Measurements from ENCODE around the gene NUMBL. TPM values are rescaled to one million over a fixed set of nuclear protein-coding genes. Genes with fewer than 3 reads are reported as not detected.

NUMBL gene
- total RNA-seq, 1 experiment from 2014 or later, result 57.7 TPM

GRCh38 chr19:40704491-40705361, 14.3 kb upstream of the NUMBL start:
- no TSS peak for BruUV-seq (replicated peaks)

GRCh38 chr19:40703029-40703755, 12.7 kb upstream of the NUMBL start:
- no peak overlapping the region for H3K4me3 ChIP-seq
- H3K9me2 ChIP-seq (ENCODE audit: insufficient read depth), result no peaks in the 10 kb centered on the region
- CTCF ChIA-PET, result no interaction called here
- no TSS peak for BruUV-seq (replicated peaks)
- H3K27ac ChIP-seq, result no peak overlapping the region
- TF ChIP-seq, protein P1, sequence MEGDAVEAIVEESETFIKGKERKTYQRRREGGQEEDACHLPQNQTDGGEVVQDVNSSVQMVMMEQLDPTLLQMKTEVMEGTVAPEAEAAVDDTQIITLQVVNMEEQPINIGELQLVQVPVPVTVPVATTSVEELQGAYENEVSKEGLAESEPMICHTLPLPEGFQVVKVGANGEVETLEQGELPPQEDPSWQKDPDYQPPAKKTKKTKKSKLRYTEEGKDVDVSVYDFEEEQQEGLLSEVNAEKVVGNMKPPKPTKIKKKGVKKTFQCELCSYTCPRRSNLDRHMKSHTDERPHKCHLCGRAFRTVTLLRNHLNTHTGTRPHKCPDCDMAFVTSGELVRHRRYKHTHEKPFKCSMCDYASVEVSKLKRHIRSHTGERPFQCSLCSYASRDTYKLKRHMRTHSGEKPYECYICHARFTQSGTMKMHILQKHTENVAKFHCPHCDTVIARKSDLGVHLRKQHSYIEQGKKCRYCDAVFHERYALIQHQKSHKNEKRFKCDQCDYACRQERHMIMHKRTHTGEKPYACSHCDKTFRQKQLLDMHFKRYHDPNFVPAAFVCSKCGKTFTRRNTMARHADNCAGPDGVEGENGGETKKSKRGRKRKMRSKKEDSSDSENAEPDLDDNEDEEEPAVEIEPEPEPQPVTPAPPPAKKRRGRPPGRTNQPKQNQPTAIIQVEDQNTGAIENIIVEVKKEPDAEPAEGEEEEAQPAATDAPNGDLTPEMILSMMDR (conservative IDR thresholded peaks at IDR 0.05), result no peak
- no peak for TF ChIP-seq EZH2 (IDR thresholded peaks at IDR 0.05; ENCODE audit: low read depth)
- no peaks in the 10 kb centered on the region for H3K36me3 ChIP-seq (ENCODE audit: low read depth)
- no peaks in the 10 kb centered on the region for H3F3A ChIP-seq (ENCODE audit: insufficient read depth, low read depth)
- H3K4me1 ChIP-seq (replicated peaks; ENCODE audit: insufficient read depth), result no peaks in the 10 kb centered on the region
- intact Hi-C loops (cut with micrococcal nuclease; ENCODE audit: unreplicated experiment), result no loop called here
- no peaks in the 10 kb centered on the region for H3K79me2 ChIP-seq (ENCODE audit: low read depth)
- POLR2A ChIA-PET (ENCODE audit: unreplicated experiment), result no interaction called here
- no peak overlapping the region for H3K4me2 ChIP-seq
- no peaks in the 10 kb centered on the region for H3K9me3 ChIP-seq (ENCODE audit: insufficient read depth, low read depth)
- H2AFZ ChIP-seq, result no peak overlapping the region
- H4K20me1 ChIP-seq (ENCODE audit: insufficient read depth), result no peaks in the 10 kb centered on the region
- no peak for DNase-seq
- no peaks in the 10 kb centered on the region for H3K27me3 ChIP-seq (ENCODE audit: insufficient read depth, low read depth)

More at GRCh38 chr19:40704491-40705361, 14.3 kb upstream of the NUMBL start:
- ChIA-PET POLR2A (ENCODE audit: unreplicated experiment) (no interaction called here), CTCF (no interaction called here)
- no peaks in the 10 kb centered on the region for H3K79me2 ChIP-seq (ENCODE audit: low read depth)
- no peaks in the 10 kb centered on the region for H3K4me1 ChIP-seq (replicated peaks; ENCODE audit: insufficient read depth)
- H4K20me1 ChIP-seq (ENCODE audit: insufficient read depth), result no peaks in the 10 kb centered on the region
- no peaks in the 10 kb centered on the region for H3K9me2 ChIP-seq (ENCODE audit: insufficient read depth)
- no peak overlapping the region for H3K4me2 ChIP-seq
- H3K9me3 ChIP-seq (ENCODE audit: insufficient read depth, low read depth), result no peaks in the 10 kb centered on the region
- H2AFZ ChIP-seq, result no peak overlapping the region
- no peak for DNase-seq
- no peaks in the 10 kb centered on the region for H3K27me3 ChIP-seq (ENCODE audit: insufficient read depth, low read depth)
- intact Hi-C loops (cut with micrococcal nuclease; ENCODE audit: unreplicated experiment), result no loop called here
- H3K4me3 ChIP-seq, result no peak overlapping the region
- no peak overlapping the region for H3K27ac ChIP-seq
- TF ChIP-seq, protein P1 (conservative IDR thresholded peaks at IDR 0.05), result no peak
- TF ChIP-seq EZH2 (IDR thresholded peaks at IDR 0.05; ENCODE audit: low read depth), result no peak
- no peaks in the 10 kb centered on the region for H3F3A ChIP-seq (ENCODE audit: insufficient read depth, low read depth)
- 0 out of 2 replicates have a peak, but pooled peaks cover 5% of the 10 kb centered on the region for H3K36me3 ChIP-seq (ENCODE audit: low read depth)

- no TSS peak for BruUV-seq (replicated peaks)
- H3K27ac ChIP-seq, result no peak overlapping the region
- H3K4me3 ChIP-seq, result no peak overlapping the region
- H3K4me1 ChIP-seq (replicated peaks; ENCODE audit: insufficient read depth), result no peaks in the 10 kb centered on the region
- ChIA-PET CTCF (interaction anchor here (0.6 kb wide), 1 partner anchor 40 kb away, joined by 4 read pairs; no protein-coding TSS in a partner anchor), POLR2A (ENCODE audit: unreplicated experiment) (interaction anchor here (0.6 kb wide), 1 partner anchor 277 kb away, joined by 6 read pairs; the partner anchor contains the start of gene SERTAD1)
- H4K20me1 ChIP-seq (ENCODE audit: insufficient read depth), result no peaks in the 10 kb centered on the region
- H3K9me3 ChIP-seq (ENCODE audit: insufficient read depth, low read depth), result no peaks in the 10 kb centered on the region
- TF ChIP-seq, protein P1 (conservative IDR thresholded peaks at IDR 0.05), result peak; percentile 48; the same call in 1 of the 2 replicates
- no peak for TF ChIP-seq EZH2 (IDR thresholded peaks at IDR 0.05; ENCODE audit: low read depth)
- H2AFZ ChIP-seq, result no peak overlapping the region
- H3K9me2 ChIP-seq (ENCODE audit: insufficient read depth), result no peaks in the 10 kb centered on the region
- H3K27me3 ChIP-seq (ENCODE audit: insufficient read depth, low read depth), result no peaks in the 10 kb centered on the region
- H3K79me2 ChIP-seq (ENCODE audit: low read depth), result no peaks in the 10 kb centered on the region
- H3K36me3 ChIP-seq (ENCODE audit: low read depth), result no peaks in the 10 kb centered on the region
- intact Hi-C loops (cut with micrococcal nuclease; ENCODE audit: unreplicated experiment), result no loop called here
- DNase-seq, result no peak
- H3F3A ChIP-seq (ENCODE audit: insufficient read depth, low read depth), result no peaks in the 10 kb centered on the region
- no peak overlapping the region for H3K4me2 ChIP-seq
These were observed 12.0 kb upstream of the NUMBL start for GRCh38 chr19:40702337-40703012.

Data from PC-9 (cell line).